Spleen (tissue), 7 donors: ENCODE data around the gene UNC119.

Experiments
- CTCF ChIP-seq, 11 experiments: fragments of 200-600 bp in 7 of 11; fragments of 450-650 bp in 4 of 11; sonication (generic) in 4 of 11; IDR thresholded peaks in 8 of 11; conservative IDR thresholded peaks in 3 of 11; 1 replicate in 7 of 11; 2 replicates in 4 of 11; pipeline versions ENCODE4 v1.4.0 to v1.8.0; 2016 to 2021; ENCODE audit warnings: antibody characterized with exemption in 11 of 11, inconsistent platforms in 4 of 11, mild to moderate bottlenecking in 1 of 11
- POLR2A ChIP-seq, 3 donors: fragments of 450-650 bp; IDR thresholded peaks; one replicate each; pipeline ENCODE4 v1.5.1; 2017; ENCODE audit warnings: antibody characterized with exemption in 3 of 3, mild to moderate bottlenecking in 1 of 3
- POLR2AphosphoS5 ChIP-seq, 3 donors: sonication (generic); formaldehyde crosslinking; IDR thresholded peaks; one replicate each; pipeline ENCODE4 v1.5.1; 2017; ENCODE audit warnings: antibody characterized with exemption in 3 of 3
- donor health status: DM: no; HTN: no; CAD: no; lungs with moderate emphysema.
- donor health status: DM: no; HTN: no; CAD: no.
- donor health status: DM: no; HTN: no; CAD: no.

- no peak for TF ChIP-seq CTCF (IDR thresholded peaks at IDR 0.05 in 8 of 11, conservative IDR thresholded peaks at IDR 0.05 in 3 of 11)
- no peak for TF ChIP-seq POLR2A (IDR thresholded peaks at IDR 0.05)
- TF ChIP-seq POLR2AphosphoS5 (IDR thresholded peaks at IDR 0.05): no peak
Observed at GRCh38 chr17:28540231-28540630, 12.2 kb downstream of the UNC119 start.
